Measurements from ENCODE around the gene ST8SIA5. TPM values are rescaled to one million over a fixed set of nuclear protein-coding genes. Genes with fewer than 3 reads are reported as not detected.

Gene ST8SIA5
- total and polyA plus RNA-seq, 2 of the 13 experiments (the other 11 are each of a cell fraction or from before 2014, with no cell fraction given) = 0.07 to 0.20 TPM

- Histone ChIP-seq H3K27ac (ENCODE audit: extremely low read length, insufficient read depth, low read length) (no peak overlapping the region), H3K27me3 (ENCODE audit: control insufficient read depth in 1 of 2, insufficient read depth in 2 of 2, low read length in 2 of 2) (peaks cover 0 to 20% of the 10 kb centered on the region in 2 experiments; a peak in 2 of 5 replicates), H3K79me2 (ENCODE audit: insufficient read depth, low read length) (no peaks in the 10 kb centered on the region), H3K9me3 (ENCODE audit: low read length) (no peaks in the 10 kb centered on the region), H3K9ac (ENCODE audit: insufficient read depth, low read depth, low read length) (no peak overlapping the region), H3K4me3 (replicated peaks in 1 of 3; ENCODE audit: insufficient read depth in 1 of 3, low read depth in 2 of 3, low read length in 3 of 3) (no peak overlapping the region), H3K4me2 (ENCODE audit: low read depth, low read length) (no peak overlapping the region), H2AFZ (ENCODE audit: low read length) (no peak overlapping the region), H3K4me1 (ENCODE audit: insufficient read depth, low read length) (no peaks in the 10 kb centered on the region), H3K36me3 (replicated peaks in 1 of 2; ENCODE audit: control insufficient read depth in 1 of 2, insufficient read depth in 2 of 2, low read length in 2 of 2) (no peaks in the 10 kb centered on the region), H4K20me1 (ENCODE audit: insufficient read depth, low read length) (no peaks in the 10 kb centered on the region)
- TF ChIP-seq ZNF552 (CRISPR knock-in tag; IDR thresholded peaks at IDR 0.05; ENCODE audit: borderline replicate concordance) = no peak
- TF ChIP-seq GLI4 (CRISPR knock-in tag; IDR thresholded peaks at IDR 0.05; ENCODE audit: borderline replicate concordance) = no peak
- TF ChIP-seq SP2 (CRISPR knock-in tag; IDR thresholded peaks at IDR 0.05) = no peak
- TF ChIP-seq, protein P1, sequence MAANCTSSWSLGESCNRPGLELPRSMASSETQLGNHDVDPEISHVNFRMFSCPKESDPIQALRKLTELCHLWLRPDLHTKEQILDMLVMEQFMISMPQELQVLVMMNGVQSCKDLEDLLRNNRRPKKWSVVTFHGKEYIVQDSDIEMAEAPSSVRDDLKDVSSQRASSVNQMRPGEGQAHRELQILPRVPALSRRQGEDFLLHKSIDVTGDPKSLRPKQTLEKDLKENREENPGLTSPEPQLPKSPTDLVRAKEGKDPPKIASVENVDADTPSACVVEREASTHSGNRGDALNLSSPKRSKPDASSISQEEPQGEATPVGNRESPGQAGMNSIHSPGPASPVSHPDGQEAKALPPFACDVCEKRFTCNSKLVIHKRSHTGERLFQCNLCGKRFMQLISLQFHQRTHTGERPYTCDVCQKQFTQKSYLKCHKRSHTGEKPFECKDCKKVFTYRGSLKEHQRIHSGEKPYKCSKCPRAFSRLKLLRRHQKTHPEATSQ (CRISPR knock-in tag; IDR thresholded peaks at IDR 0.05; ENCODE audit: borderline replicate concordance) = no peak
- TF ChIP-seq STAG1 (CRISPR knock-in tag; IDR thresholded peaks at IDR 0.05) = peak; percentile 6; the same call in 1 of the 2 replicates
- no TSS peak for BruUV-seq (replicated peaks)
- DNase-seq (ENCODE audit: low spot score) (no peak), ATAC-seq (peak; percentile 71), FAIRE-seq (no peak)
- 20% methylated on average over 1 of the region's 2 CpGs for WGBS (ENCODE audit: low lambda C conversion rate)
- POLR2A ChIA-PET = no interaction called here
- in situ Hi-C loops (cut with HindIII; ENCODE audit: extremely low pct_ligation_motif_present, low pct_unique_long_range_greater_than_20kb) = no loop called here
- CTCF ChIA-PET (ENCODE audit: low intra/inter-chr PET ratio, low total read pairs) = no interaction called here
- intact Hi-C loops (cut with micrococcal nuclease; ENCODE audit: unreplicated experiment) = no loop called here
Observed at GRCh38 chr18:46677611-46678010, 79.2 kb downstream of the ST8SIA5 start.

DNA sequence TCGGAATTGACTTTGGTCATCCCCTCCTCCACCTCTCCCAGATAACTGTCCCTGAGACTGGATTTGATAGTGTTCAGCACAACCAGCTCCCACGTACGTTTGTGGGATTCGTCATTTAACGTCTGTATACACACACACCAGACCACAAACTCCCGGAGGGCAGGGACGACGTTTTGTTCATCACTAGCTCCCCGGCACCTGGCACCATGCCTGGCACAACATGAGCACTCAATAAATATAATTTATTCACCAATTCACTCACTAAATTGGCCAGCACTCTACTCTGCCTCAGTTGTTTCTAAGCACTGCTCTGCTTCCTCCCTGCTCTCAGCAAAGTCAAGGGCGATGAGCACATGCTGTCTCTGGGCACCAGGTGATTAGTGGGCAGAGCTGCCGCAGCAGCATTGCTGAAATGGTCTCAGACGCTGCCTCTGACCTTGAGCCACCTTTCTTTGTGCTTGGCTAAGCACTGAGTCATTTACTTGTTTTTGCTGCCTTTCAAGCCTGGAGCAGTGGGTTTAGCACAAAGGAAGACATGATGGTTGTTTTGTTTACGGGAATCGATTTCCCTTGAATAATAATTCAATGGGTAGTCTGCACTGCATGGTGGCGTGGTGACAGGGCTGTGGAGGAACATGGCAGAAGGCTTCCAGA lies 80.5 kb downstream of the ST8SIA5 start:
- no peak overlapping the region for H3K27ac ChIP-seq (ENCODE audit: extremely low read length, insufficient read depth, low read length)
- FAIRE-seq (no peak), ATAC-seq (no peak), DNase-seq (ENCODE audit: low spot score) (no peak)
- H3K79me2 ChIP-seq (ENCODE audit: insufficient read depth, low read length) = no peaks in the 10 kb centered on the region
- WGBS (ENCODE audit: low lambda C conversion rate) = 6% methylated on average over 15 of the region's 15 CpGs
- in situ Hi-C loops (cut with HindIII; ENCODE audit: extremely low pct_ligation_motif_present, low pct_unique_long_range_greater_than_20kb) (no loop called here), intact Hi-C loops (cut with micrococcal nuclease; ENCODE audit: unreplicated experiment) (no loop called here)
- no TSS peak for BruUV-seq (replicated peaks)
- H3K4me3 ChIP-seq (replicated peaks in 1 of 3; ENCODE audit: insufficient read depth in 1 of 3, low read depth in 2 of 3, low read length in 3 of 3) = no peak overlapping the region
- ChIA-PET POLR2A (no interaction called here), CTCF (ENCODE audit: low intra/inter-chr PET ratio, low total read pairs) (no interaction called here)
- TF ChIP-seq BHLHE40 (IDR thresholded peaks at IDR 0.05; ENCODE audit: low read length) (no peak), TCF7L2 (IDR thresholded peaks at IDR 0.05; ENCODE audit: low read depth, low read length) (no peak), ZNF609 (CRISPR knock-in tag; IDR thresholded peaks at IDR 0.05; ENCODE audit: borderline replicate concordance) (no peak), REXO4 (CRISPR knock-in tag; IDR thresholded peaks at IDR 0.05; ENCODE audit: borderline replicate concordance) (no peak), ZNF678 (CRISPR knock-in tag; IDR thresholded peaks at IDR 0.05) (no peak)
- H4K20me1 ChIP-seq (ENCODE audit: insufficient read depth, low read length) = no peaks in the 10 kb centered on the region
- no peaks in the 10 kb centered on the region for H3K4me1 ChIP-seq (ENCODE audit: insufficient read depth, low read length)
- peaks cover 0 to 21% of the 10 kb centered on the region in 2 experiments; a peak in 2 of 5 replicates for H3K27me3 ChIP-seq (ENCODE audit: control insufficient read depth in 1 of 2, insufficient read depth in 2 of 2, low read length in 2 of 2)
- H3K9ac ChIP-seq (ENCODE audit: insufficient read depth, low read depth, low read length) = no peak overlapping the region
- H2AFZ ChIP-seq (ENCODE audit: low read length) = no peak overlapping the region
- H3K4me2 ChIP-seq (ENCODE audit: low read depth, low read length) = no peak overlapping the region
- H3K9me3 ChIP-seq (ENCODE audit: low read length) = no peaks in the 10 kb centered on the region
- H3K36me3 ChIP-seq (replicated peaks in 1 of 2; ENCODE audit: control insufficient read depth in 1 of 2, insufficient read depth in 2 of 2, low read length in 2 of 2) = no peaks in the 10 kb centered on the region
